A549 (cell line): ENCODE results near the gene NEUROG1. TPM values are rescaled to one million over a fixed set of nuclear protein-coding genes. Genes with fewer than 3 reads are reported as not detected.

Experiments used
- ATAC-seq, 2 experiments: fragments of 200-7000 bp in 1 of 2; fragments of >200 bp in 1 of 2; cut with Nextera tagmentation in 1 of 2; cut with Tn5 transposase in 1 of 2; 3 replicates each; pipeline versions ENCODE4 v1.8.0 to v1.9.1; 2018 to 2020; ENCODE audit warnings: mild to moderate bottlenecking in 1 of 2, moderate library complexity in 1 of 2
- CTCF ChIA-PET: fragments of 300-600 bp; sonication (Branson Sonifier 250); formaldehyde crosslinking; extraction: SDS; loops from one replicate; lab custom pipeline; 2021; ENCODE audit warnings: antibody characterized with exemption, inconsistent platforms; lab: Yijun Ruan, JAX
- POLR2A ChIA-PET: fragments of 350-600 bp; formaldehyde crosslinking; extraction: SDS; loops from one replicate; lab custom pipeline; 2021; ENCODE audit warnings: antibody characterized with exemption, inconsistent platforms; lab: Yijun Ruan, JAX
- DNase-seq, 2 experiments: peaks; one replicate each; pipeline versions ENCODE4 v3.0.0 to v3.0.0-alpha.2; 2011 to 2016; ENCODE audit warnings: low read depth in 1 of 2, low spot score in 1 of 2
- FAIRE-seq: peaks from 2 replicates; lab custom pipeline; 2011; peaks lifted over from hg19 to GRCh38; lab: Jason Lieb, UNC
- H3K27ac ChIP-seq, 2 experiments: fragments of >200 bp; sonication (Bioruptor Twin); formaldehyde crosslinking; 3 replicates each; pipeline ENCODE4 v1.5.1; 2016 to 2017
- H3K4me1 ChIP-seq: fragments of >200 bp; sonication (Bioruptor Twin); formaldehyde crosslinking; 3 replicates; pipeline ENCODE4 v1.6.1; 2016
- H3K4me2 ChIP-seq: fragments of >200 bp; sonication (Bioruptor Twin); formaldehyde crosslinking; 3 replicates; pipeline ENCODE4 v1.6.1; 2016
- H3K4me3 ChIP-seq: fragments of >200 bp; sonication (Bioruptor Twin); formaldehyde crosslinking; 3 replicates; pipeline ENCODE4 v1.5.1; 2016
- H3K9me3 ChIP-seq: fragments of >200 bp; sonication (Bioruptor Twin); formaldehyde crosslinking; 3 replicates; pipeline ENCODE4 v1.6.1; 2016
- BHLHE40 ChIP-seq: IDR thresholded peaks from 2 replicates; pipeline ENCODE4 v1.6.1; 2012; ENCODE audit warnings: low read depth, low read length, inconsistent platforms
- CBX2 ChIP-seq: fragments of 200-600 bp; sonication (generic); IDR thresholded peaks from 2 replicates; pipeline ENCODE4 v1.6.1; 2016; ENCODE audit warnings: low read depth, mild to moderate bottlenecking, borderline replicate concordance
- CEBPB ChIP-seq, 2 experiments: fragments of >200 bp in 1 of 2; sonication (Bioruptor Twin) in 1 of 2; formaldehyde crosslinking in 1 of 2; IDR thresholded peaks; 2 replicates each; pipeline ENCODE4 v1.6.1; 2012 to 2016
- EHMT2 ChIP-seq: fragments of 200-600 bp; sonication (generic); IDR thresholded peaks from 2 replicates; pipeline ENCODE4 v1.6.1; 2016; ENCODE audit warnings: antibody characterized with exemption, low read depth, mild to moderate bottlenecking, moderate library complexity
- EP300 ChIP-seq, 2 experiments: fragments of >200 bp; sonication (Bioruptor Twin); formaldehyde crosslinking; IDR thresholded peaks; 2 replicates in 1 of 2; 3 replicates in 1 of 2; pipeline ENCODE4 v1.6.1; 2016 to 2017
- FOSB ChIP-seq: fragments of 250-450 bp; sonication (Bioruptor Pico); IDR thresholded peaks from 2 replicates; pipeline ENCODE4 v1.5.0; 2020; ENCODE audit warnings: mild to moderate bottlenecking, moderate library complexity
- GATA3 ChIP-seq: IDR thresholded peaks from 2 replicates; pipeline ENCODE4 v1.6.1; 2012; ENCODE audit warnings: borderline replicate concordance
- HDAC2 ChIP-seq: fragments of 200-600 bp; sonication (generic); IDR thresholded peaks from 2 replicates; pipeline ENCODE4 v1.6.1; 2016
- HOXA7 ChIP-seq: fragments of 250-450 bp; sonication (Bioruptor Pico); IDR thresholded peaks from 2 replicates; pipeline ENCODE4 v1.5.0; 2020; ENCODE audit warnings: mild to moderate bottlenecking, moderate library complexity
- HOXB5 ChIP-seq: fragments of 250-450 bp; sonication (Bioruptor Pico); IDR thresholded peaks from 2 replicates; pipeline ENCODE4 v1.5.0; 2020; ENCODE audit warnings: mild to moderate bottlenecking, moderate library complexity
- JUNB ChIP-seq: fragments of >200 bp; sonication (Bioruptor Twin); formaldehyde crosslinking; IDR thresholded peaks from 2 replicates; pipeline ENCODE4 v1.6.1; 2016
- KDM5A ChIP-seq: fragments of 200-600 bp; sonication (generic); IDR thresholded peaks from 2 replicates; pipeline ENCODE4 v1.6.1; 2016; ENCODE audit warnings: antibody characterized with exemption, mild to moderate bottlenecking
- MYC ChIP-seq: IDR thresholded peaks from 2 replicates; pipeline ENCODE4 v1.6.1; 2012; ENCODE audit warnings: mild to moderate bottlenecking, inconsistent platforms, low read length, improper control_type of control experiment, borderline replicate concordance
- NPAS2 ChIP-seq: fragments of 250-450 bp; sonication (Bioruptor Pico); IDR thresholded peaks from 2 replicates; pipeline ENCODE4 v1.8.0; 2022; ENCODE audit warnings: mild to moderate bottlenecking, moderate library complexity, borderline replicate concordance
- PHF8 ChIP-seq: fragments of 200-600 bp; sonication (generic); IDR thresholded peaks from 2 replicates; pipeline ENCODE4 v1.6.1; 2016; ENCODE audit warnings: low read depth, mild to moderate bottlenecking, antibody characterized with exemption, moderate library complexity, borderline replicate concordance
- POLR2A ChIP-seq: IDR thresholded peaks from 2 replicates; pipeline ENCODE4 v1.6.1; 2012; ENCODE audit warnings: mild to moderate bottlenecking, low read length
- RARB ChIP-seq: fragments of 250-450 bp; sonication (Bioruptor Pico); IDR thresholded peaks from 2 replicates; pipeline ENCODE4 v1.8.0; 2021; ENCODE audit warnings: mild to moderate bottlenecking, moderate library complexity
- RCOR1 ChIP-seq: fragments of 150-350 bp; IDR thresholded peaks from 2 replicates; pipeline ENCODE4 v1.6.1; 2014; ENCODE audit warnings: antibody characterized with exemption, low read length, low read depth
- TP53 ChIP-seq: fragments of 250-450 bp; sonication (Bioruptor Pico); IDR thresholded peaks from 2 replicates; pipeline ENCODE4 v1.5.0; 2021; ENCODE audit warnings: mild to moderate bottlenecking, moderate library complexity
- WGBS: methylation state at CpG from one replicate; pipeline ENCODE4 v1.1.6; 2017; ENCODE audit errors: missing lambda C conversion rate; 5-methylcytosine and 5-hydroxymethylcytosine counted together
- polyA plus RNA-seq, 4 experiments: library from polyadenylated mRNA; depleted of rRNA in 3 of 4; stranded (reverse); fragments of >200 nt; fragmentation: RNase III in 1 of 4; extraction: RNeasy Plus Mini Kit Qiagen cat#74134 plus additional on column Dnase treatment in 1 of 4; gene quantifications; 2 replicates in 3 of 4; 3 replicates in 1 of 4; pipeline ENCODE4 v1.2.3, GENCODE V29; 2011 to 2017
- TF ChIP-seq, protein P1 (sequence below): IDR thresholded peaks from 2 replicates; pipeline ENCODE4 v1.6.1; 2012
- TF ChIP-seq, protein P2 (sequence below): fragments of 450-650 bp; IDR thresholded peaks from 2 replicates; pipeline ENCODE4 v1.6.1; 2014; ENCODE audit warnings: antibody characterized with exemption
- TF ChIP-seq, protein P3 (sequence below): fragments of 150-350 bp; IDR thresholded peaks from 2 replicates; pipeline ENCODE4 v1.6.1; 2014; ENCODE audit warnings: low read depth, mild to moderate bottlenecking, low read length
- TF ChIP-seq, protein P4 (sequence below): fragments of 250-450 bp; sonication (Bioruptor Pico); IDR thresholded peaks from 2 replicates; pipeline ENCODE4 v1.5.0; 2020; ENCODE audit warnings: low read depth, mild to moderate bottlenecking, moderate library complexity
- TF ChIP-seq, protein P5 (sequence below): IDR thresholded peaks from 2 replicates; pipeline ENCODE4 v1.6.1; 2012; ENCODE audit warnings: low read depth, borderline replicate concordance

The NEUROG1 gene
- polyA plus RNA-seq, 2 of the 4 experiments (the other 2 are of a cell fraction) = not detected

DNA sequence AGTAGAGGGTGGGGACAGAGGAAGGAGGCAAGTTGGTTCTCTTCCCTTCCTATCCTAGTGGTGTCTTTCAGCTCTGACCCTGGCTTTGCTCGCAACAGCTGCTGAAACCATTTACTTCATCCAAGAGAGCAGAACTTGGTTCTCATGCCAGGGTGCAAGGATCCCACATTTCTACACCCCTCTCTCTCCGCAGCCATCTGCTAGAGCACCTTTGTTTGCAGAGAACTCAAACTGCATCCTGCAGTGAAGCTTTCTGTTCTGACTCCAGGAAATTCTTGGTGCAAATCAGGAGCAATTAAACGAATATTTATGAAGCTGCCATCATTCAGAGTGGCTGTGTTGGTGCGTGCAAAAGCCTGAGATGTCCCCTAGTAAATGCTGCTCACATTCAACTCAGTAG, 31.9 kb downstream of the NEUROG1 start:
- CTCF ChIA-PET = interaction anchor here (0.7 to 2.1 kb wide), 7 partner anchors 12 to 62 kb away, joined by 3 to 9 read pairs (median 3); no protein-coding TSS in a partner anchor
- no peak for ATAC-seq
- TF ChIP-seq RARB (CRISPR knock-in tag) (no peak), GATA3 (no peak)
- TF ChIP-seq, all 56 proteins: peak for 0
- FAIRE-seq (no peak), DNase-seq (no peak)
- POLR2A ChIA-PET = no interaction called here
- H3K4me3 ChIP-seq = no peak overlapping the region
- H3K4me1 ChIP-seq = peaks cover 5% of the 10 kb centered on the region; the same call in 1 of the 3 replicates
- H3K9me3 ChIP-seq = 0 out of 3 replicates have a peak, but pooled peaks cover 6% of the 10 kb centered on the region
- WGBS = 48% methylated on average over 4 of the region's 4 CpGs
- no peak overlapping the region for H3K27ac ChIP-seq
- no peak overlapping the region for H3K4me2 ChIP-seq

DNA sequence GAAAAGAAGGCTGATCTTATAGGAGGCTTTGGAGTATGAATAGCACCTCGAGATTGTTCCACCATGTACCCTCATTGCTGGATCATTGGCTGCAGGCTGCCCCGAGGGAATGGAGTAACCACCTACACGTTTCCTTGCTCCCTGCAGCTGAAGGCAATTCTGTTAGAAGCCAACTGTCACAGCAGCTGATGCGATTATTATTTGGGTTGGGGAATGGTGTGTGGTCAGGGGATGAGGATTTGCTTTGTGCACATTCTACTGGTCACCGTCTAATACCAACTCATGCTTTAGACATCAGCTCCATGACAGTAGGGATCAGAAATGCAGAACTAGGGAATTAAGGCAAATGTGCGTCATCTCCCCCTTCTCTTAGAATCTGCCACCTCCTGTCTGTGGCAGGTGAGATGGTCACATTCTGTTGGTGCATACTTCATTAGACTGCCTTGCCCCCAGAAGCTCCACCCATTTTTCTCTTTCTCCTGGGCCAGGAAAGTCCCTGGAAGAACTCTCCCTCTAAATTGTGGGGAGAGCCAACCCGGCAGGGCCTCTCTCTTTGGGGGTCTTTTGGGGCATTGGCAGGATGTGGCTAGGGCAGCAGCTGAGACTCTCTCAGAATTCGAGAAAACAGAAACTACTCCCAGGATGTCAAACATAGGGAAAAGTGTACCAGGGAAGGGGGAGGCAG, 32.8 kb downstream of the NEUROG1 start:
- no peak for ATAC-seq
- Histone ChIP-seq H3K4me1 (peaks cover 5% of the 10 kb centered on the region; the same call in 1 of the 3 replicates), H3K4me2 (no peak overlapping the region), H3K27ac (no peak overlapping the region), H3K9me3 (0 out of 3 replicates have a peak, but pooled peaks cover 6% of the 10 kb centered on the region), H3K4me3 (no peak overlapping the region)
- TF ChIP-seq TP53 (CRISPR knock-in tag) (no peak), CEBPB (IDR thresholded peaks at IDR 0.05) (no peak), HDAC2 (no peak), NPAS2 (CRISPR knock-in tag) (no peak), HOXA7 (CRISPR knock-in tag) (no peak), PHF8 (no peak), HOXB5 (no peak), JUNB (no peak), CBX2 (no peak), EHMT2 (no peak)
- TF ChIP-seq, protein P1, sequence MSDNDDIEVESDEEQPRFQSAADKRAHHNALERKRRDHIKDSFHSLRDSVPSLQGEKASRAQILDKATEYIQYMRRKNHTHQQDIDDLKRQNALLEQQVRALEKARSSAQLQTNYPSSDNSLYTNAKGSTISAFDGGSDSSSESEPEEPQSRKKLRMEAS = no peak
- TF ChIP-seq, protein P2, sequence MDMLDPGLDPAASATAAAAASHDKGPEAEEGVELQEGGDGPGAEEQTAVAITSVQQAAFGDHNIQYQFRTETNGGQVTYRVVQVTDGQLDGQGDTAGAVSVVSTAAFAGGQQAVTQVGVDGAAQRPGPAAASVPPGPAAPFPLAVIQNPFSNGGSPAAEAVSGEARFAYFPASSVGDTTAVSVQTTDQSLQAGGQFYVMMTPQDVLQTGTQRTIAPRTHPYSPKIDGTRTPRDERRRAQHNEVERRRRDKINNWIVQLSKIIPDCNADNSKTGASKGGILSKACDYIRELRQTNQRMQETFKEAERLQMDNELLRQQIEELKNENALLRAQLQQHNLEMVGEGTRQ = no peak
- TF ChIP-seq, protein P3, sequence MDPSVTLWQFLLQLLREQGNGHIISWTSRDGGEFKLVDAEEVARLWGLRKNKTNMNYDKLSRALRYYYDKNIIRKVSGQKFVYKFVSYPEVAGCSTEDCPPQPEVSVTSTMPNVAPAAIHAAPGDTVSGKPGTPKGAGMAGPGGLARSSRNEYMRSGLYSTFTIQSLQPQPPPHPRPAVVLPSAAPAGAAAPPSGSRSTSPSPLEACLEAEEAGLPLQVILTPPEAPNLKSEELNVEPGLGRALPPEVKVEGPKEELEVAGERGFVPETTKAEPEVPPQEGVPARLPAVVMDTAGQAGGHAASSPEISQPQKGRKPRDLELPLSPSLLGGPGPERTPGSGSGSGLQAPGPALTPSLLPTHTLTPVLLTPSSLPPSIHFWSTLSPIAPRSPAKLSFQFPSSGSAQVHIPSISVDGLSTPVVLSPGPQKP = no peak
- FAIRE-seq = no peak
- no peak for DNase-seq
- ChIA-PET CTCF (interaction anchor here (0.8 to 2.1 kb wide), 9 partner anchors 16 to 63 kb away, joined by 3 to 9 read pairs (median 3); no protein-coding TSS in a partner anchor), POLR2A (no interaction called here)
- 39% methylated on average over 8 of the region's 8 CpGs for WGBS

DNA sequence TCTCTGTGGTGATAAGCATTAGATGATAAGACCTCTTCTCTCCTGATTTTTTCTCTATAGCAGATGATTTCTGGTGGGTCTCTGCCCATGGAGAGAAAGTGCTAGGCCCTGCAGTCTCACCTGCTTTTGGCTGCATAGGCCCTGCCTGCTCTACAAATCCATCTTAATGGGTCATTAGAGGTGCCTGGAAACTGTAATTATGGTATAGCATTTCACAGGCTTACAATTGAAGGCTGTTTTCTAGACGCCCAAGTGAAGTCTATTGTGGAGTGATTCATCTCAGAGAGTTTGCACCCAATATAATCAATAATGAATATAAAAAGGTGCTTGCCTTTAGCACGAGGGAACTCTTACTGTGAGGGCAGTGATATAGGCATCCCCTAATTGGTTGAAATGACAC, 33.8 kb downstream of the NEUROG1 start:
- ATAC-seq (no peak), DNase-seq (no peak), FAIRE-seq (no peak)
- no peak for TF ChIP-seq TP53 (CRISPR knock-in tag)
- TF ChIP-seq EP300 (IDR thresholded peaks at IDR 0.05) = no peak
- TF ChIP-seq BHLHE40 = no peak
- TF ChIP-seq FOSB (CRISPR knock-in tag) = no peak
- no peak for TF ChIP-seq KDM5A
- TF ChIP-seq MYC = no peak
- no peak for TF ChIP-seq CBX2
- TF ChIP-seq, protein P4, sequence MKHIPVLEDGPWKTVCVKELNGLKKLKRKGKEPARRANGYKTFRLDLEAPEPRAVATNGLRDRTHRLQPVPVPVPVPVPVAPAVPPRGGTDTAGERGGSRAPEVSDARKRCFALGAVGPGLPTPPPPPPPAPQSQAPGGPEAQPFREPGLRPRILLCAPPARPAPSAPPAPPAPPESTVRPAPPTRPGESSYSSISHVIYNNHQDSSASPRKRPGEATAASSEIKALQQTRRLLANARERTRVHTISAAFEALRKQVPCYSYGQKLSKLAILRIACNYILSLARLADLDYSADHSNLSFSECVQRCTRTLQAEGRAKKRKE (CRISPR knock-in tag) = no peak
- TF ChIP-seq, protein P5, sequence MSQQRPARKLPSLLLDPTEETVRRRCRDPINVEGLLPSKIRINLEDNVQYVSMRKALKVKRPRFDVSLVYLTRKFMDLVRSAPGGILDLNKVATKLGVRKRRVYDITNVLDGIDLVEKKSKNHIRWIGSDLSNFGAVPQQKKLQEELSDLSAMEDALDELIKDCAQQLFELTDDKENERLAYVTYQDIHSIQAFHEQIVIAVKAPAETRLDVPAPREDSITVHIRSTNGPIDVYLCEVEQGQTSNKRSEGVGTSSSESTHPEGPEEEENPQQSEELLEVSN = no peak
- no peak for TF ChIP-seq RCOR1
- no peak for TF ChIP-seq POLR2A
- WGBS = 37% methylated on average over 2 of the region's 2 CpGs
- no peak overlapping the region for H3K4me3 ChIP-seq
- peaks cover 5% of the 10 kb centered on the region; the same call in 1 of the 3 replicates for H3K4me1 ChIP-seq
- H3K4me2 ChIP-seq = no peak overlapping the region
- CTCF ChIA-PET = interaction anchor here (1.0 to 1.3 kb wide), 2 partner anchors 59 to 64 kb away, joined by 3 to 4 read pairs; no protein-coding TSS in a partner anchor
- H3K9me3 ChIP-seq = 0 out of 3 replicates have a peak, but pooled peaks cover 6% of the 10 kb centered on the region
- H3K27ac ChIP-seq = no peak overlapping the region
- POLR2A ChIA-PET = no interaction called here
